Karpas-422 (cell line): ENCODE measurements around the gene SCAP. TPM values are rescaled to one million over a fixed set of nuclear protein-coding genes. Genes with fewer than 3 reads are reported as not detected.

Experiments
- DNase-seq: peaks from one replicate; pipeline ENCODE4 v3.0.0-alpha.2; 2015
- H2AFZ ChIP-seq: fragments of 200-600 bp; sonication (generic); 2 replicates; pipeline ENCODE4 v1.6.1; 2014; ENCODE audit warnings: antibody characterized with exemption, low read length, mixed read lengths
- H3K27ac ChIP-seq: fragments of 200-600 bp; sonication (generic); 2 replicates; pipeline ENCODE4 v1.5.1; 2014; ENCODE audit warnings: mild to moderate bottlenecking, low read length, moderate library complexity
- H3K27me3 ChIP-seq: fragments of 200-600 bp; sonication (generic); 2 replicates; pipeline ENCODE4 v1.6.1; 2014; ENCODE audit warnings: low read length, mixed read lengths
- H3K36me3 ChIP-seq: fragments of 200-600 bp; sonication (generic); 2 replicates; pipeline ENCODE4 v1.6.1; 2014; ENCODE audit warnings: low read length, mixed read lengths; ENCODE audit not compliant: insufficient read depth
- H3K4me1 ChIP-seq: fragments of 200-600 bp; sonication (generic); 2 replicates; pipeline ENCODE4 v1.6.1; 2014; ENCODE audit warnings: mild to moderate bottlenecking, low read length, mixed read lengths
- H3K4me2 ChIP-seq: fragments of 200-600 bp; sonication (generic); 2 replicates; pipeline ENCODE4 v1.6.1; 2014; ENCODE audit warnings: low read length, low read depth, mild to moderate bottlenecking; ENCODE audit not compliant: poor library complexity, severe bottlenecking
- H3K4me3 ChIP-seq: fragments of 200-600 bp; sonication (generic); 2 replicates; pipeline ENCODE4 v1.5.1; 2014; ENCODE audit warnings: mild to moderate bottlenecking, antibody characterized with exemption, low read length, mixed read lengths
- H3K79me2 ChIP-seq: fragments of 200-600 bp; sonication (generic); 2 replicates; pipeline ENCODE4 v1.6.1; 2014; ENCODE audit warnings: mild to moderate bottlenecking, low read length, mixed read lengths
- H3K9ac ChIP-seq: fragments of 200-600 bp; sonication (generic); 2 replicates; pipeline ENCODE4 v1.6.0; 2014; ENCODE audit warnings: low read length
- H3K9me2 ChIP-seq: fragments of 200-600 bp; sonication (generic), shearing (Covaris generic); replicated peaks from 2 replicates; pipeline ENCODE4 v1.6.0; 2014; ENCODE audit warnings: mild to moderate bottlenecking, low read length, moderate library complexity; ENCODE audit not compliant: insufficient read depth
- H3K9me3 ChIP-seq: fragments of 300-700, 200-600 bp; sonication (generic); 2 replicates; pipeline ENCODE4 v1.6.1; 2014; ENCODE audit warnings: low read length, mixed read lengths
- H4K20me1 ChIP-seq: fragments of 200-600 bp; sonication (generic); 2 replicates; pipeline ENCODE4 v1.6.1; 2014; ENCODE audit warnings: mild to moderate bottlenecking, antibody characterized with exemption, low read length, low read depth; ENCODE audit not compliant: insufficient read depth
- total RNA-seq: library from RNA; depleted of rRNA; stranded (reverse); fragments of >200 nt; shearing (Covaris generic); gene quantifications from 2 replicates; pipeline ENCODE4 v1.2.3, GENCODE V29; 2014; ENCODE audit warnings: low replicate concordance

Gene SCAP
- total RNA-seq, 1 experiment from 2014 or later, result 109 TPM

- Histone ChIP-seq H3K9ac (no peak overlapping the region), H3K4me3 (no peak overlapping the region), H3K9me2 (no peaks in the 10 kb centered on the region), H3K4me1 (no peaks in the 10 kb centered on the region), H3K27me3 (no peaks in the 10 kb centered on the region), H4K20me1 (no peaks in the 10 kb centered on the region; the same call in 1 of the 2 replicates), H3K4me2 (no peak overlapping the region), H3K9me3 (no peaks in the 10 kb centered on the region), H2AFZ (no peak overlapping the region), H3K79me2 (peaks cover 23% of the 10 kb centered on the region), H3K27ac (no peak overlapping the region), H3K36me3 (peaks cover 25% of the 10 kb centered on the region)
- no peak for DNase-seq
Observed at GRCh38 chr3:47427866-47428265, 47.9 kb downstream of the SCAP start.

- no peak for DNase-seq
- Histone ChIP-seq H3K9ac (no peak overlapping the region), H3K9me3 (no peaks in the 10 kb centered on the region), H3K27ac (no peak overlapping the region), H3K27me3 (no peaks in the 10 kb centered on the region), H3K4me1 (peaks cover 17% of the 10 kb centered on the region), H2AFZ (no peak overlapping the region), H3K36me3 (peaks cover 22% of the 10 kb centered on the region), H3K79me2 (peaks cover 11% of the 10 kb centered on the region), H3K4me3 (no peak overlapping the region), H3K9me2 (no peaks in the 10 kb centered on the region), H3K4me2 (no peak overlapping the region), H4K20me1 (no peaks in the 10 kb centered on the region; the same call in 1 of the 2 replicates)
Observed at GRCh38 chr3:47425959-47426358, 49.8 kb downstream of the SCAP start.

GRCh38 chr3:47425383-47425778 lies 50.4 kb downstream of the SCAP start:
- no peak for DNase-seq
- H3K36me3 ChIP-seq, result peaks cover 26% of the 10 kb centered on the region

GRCh38 chr3:47424434-47425382 lies 51.0 kb downstream of the SCAP start:
- no peak for DNase-seq
- Histone ChIP-seq H3K79me2 (peaks cover 9% of the 10 kb centered on the region; the same call in 1 of the 2 replicates), H4K20me1 (peaks cover 8% of the 10 kb centered on the region), H3K4me3 (no peak overlapping the region), H3K4me2 (no peak overlapping the region), H3K9me3 (no peaks in the 10 kb centered on the region), H3K36me3 (peaks cover 32% of the 10 kb centered on the region), H3K27ac (no peak overlapping the region), H3K9ac (no peak overlapping the region), H3K9me2 (no peaks in the 10 kb centered on the region), H3K4me1 (peaks cover 29% of the 10 kb centered on the region), H3K27me3 (no peaks in the 10 kb centered on the region), H2AFZ (no peak overlapping the region)

More at GRCh38 chr3:47425383-47425778, 50.4 kb downstream of the SCAP start:
- peaks cover 22% of the 10 kb centered on the region for H3K4me1 ChIP-seq
- H3K27me3 ChIP-seq, result no peaks in the 10 kb centered on the region
- H3K4me2 ChIP-seq, result no peak overlapping the region
- H3K9me3 ChIP-seq, result no peaks in the 10 kb centered on the region
- no peaks in the 10 kb centered on the region for H3K9me2 ChIP-seq
- H3K4me3 ChIP-seq, result no peak overlapping the region
- H4K20me1 ChIP-seq, result peaks cover 4% of the 10 kb centered on the region
- no peak overlapping the region for H2AFZ ChIP-seq
- H3K79me2 ChIP-seq, result peaks cover 9% of the 10 kb centered on the region; the same call in 1 of the 2 replicates
- no peak overlapping the region for H3K27ac ChIP-seq
- H3K9ac ChIP-seq, result no peak overlapping the region

GRCh38 chr3:47423548-47424145 lies 52.1 kb downstream of the SCAP start:
- Histone ChIP-seq H3K36me3 (peaks cover 36% of the 10 kb centered on the region), H3K79me2 (peaks cover 6% of the 10 kb centered on the region; the same call in 1 of the 2 replicates), H2AFZ (no peak overlapping the region), H3K9me3 (no peaks in the 10 kb centered on the region), H3K4me3 (no peak overlapping the region), H3K9me2 (no peaks in the 10 kb centered on the region), H3K9ac (no peak overlapping the region), H3K27ac (no peak overlapping the region), H3K27me3 (no peaks in the 10 kb centered on the region), H3K4me1 (peaks cover 40% of the 10 kb centered on the region), H4K20me1 (peaks cover 15% of the 10 kb centered on the region), H3K4me2 (no peak overlapping the region)
- no peak for DNase-seq

GRCh38 chr3:47422743-47423142 lies 53.0 kb downstream of the SCAP start:
- H3K36me3 ChIP-seq, result peaks cover 36% of the 10 kb centered on the region
- H3K4me1 ChIP-seq, result peaks cover 40% of the 10 kb centered on the region
- H3K9me3 ChIP-seq, result no peaks in the 10 kb centered on the region

GRCh38 chr3:47421741-47422649 lies 53.7 kb downstream of the SCAP start:
- Histone ChIP-seq H3K4me1 (peaks cover 40% of the 10 kb centered on the region), H3K36me3 (peaks cover 29% of the 10 kb centered on the region), H3K4me3 (no peak overlapping the region; the same call in 1 of the 2 replicates), H2AFZ (no peak overlapping the region), H3K27me3 (no peaks in the 10 kb centered on the region), H3K79me2 (0 out of 2 replicates have a peak, but pooled peaks cover 3% of the 10 kb centered on the region), H3K4me2 (peak overlapping the region; percentile 53), H3K9me2 (no peaks in the 10 kb centered on the region), H3K27ac (peak overlapping the region; percentile 83), H3K9me3 (no peaks in the 10 kb centered on the region), H3K9ac (peak overlapping the region; percentile 61), H4K20me1 (peaks cover 15% of the 10 kb centered on the region)
- peak; percentile 59 for DNase-seq

More at GRCh38 chr3:47422743-47423142, 53.0 kb downstream of the SCAP start:
- H2AFZ ChIP-seq, result no peak overlapping the region
- no peak overlapping the region for H3K4me2 ChIP-seq
- H3K9me2 ChIP-seq, result no peaks in the 10 kb centered on the region
- H3K9ac ChIP-seq, result no peak overlapping the region
- H3K4me3 ChIP-seq, result no peak overlapping the region
- H3K27me3 ChIP-seq, result no peaks in the 10 kb centered on the region
- H4K20me1 ChIP-seq, result peaks cover 15% of the 10 kb centered on the region
- DNase-seq, result no peak
- H3K27ac ChIP-seq, result peak overlapping the region; percentile 83; the same call in 1 of the 2 replicates
- H3K79me2 ChIP-seq, result 0 out of 2 replicates have a peak, but pooled peaks cover 3% of the 10 kb centered on the region
